Neuron (in vitro differentiated cells): ENCODE measurements around the gene PRLH.
"Not testable (repeated sequence)": the region's sequence is repeated elsewhere in the genome, so short reads cannot be mapped to it uniquely, and the experiment has no call there.

ENCODE experiments used
- H2AFZ ChIP-seq: one replicate; pipeline ENCODE4 v1.6.1; 2013; ENCODE audit warnings: low read depth, mild to moderate bottlenecking, inconsistent platforms, low read length, moderate library complexity
- H3K27me3 ChIP-seq: one replicate; pipeline ENCODE4 v1.6.1; 2013; ENCODE audit warnings: low read length; ENCODE audit not compliant: insufficient read depth
- H3K36me3 ChIP-seq: one replicate; pipeline ENCODE4 v1.6.1; 2013; ENCODE audit warnings: low read length; ENCODE audit not compliant: insufficient read depth
- H3K4me1 ChIP-seq: one replicate; pipeline ENCODE4 v1.6.1; 2013; ENCODE audit warnings: low read length; ENCODE audit not compliant: insufficient read depth
- H3K4me3 ChIP-seq: 2 replicates; pipeline ENCODE4 v1.5.1; 2013; ENCODE audit warnings: mild to moderate bottlenecking, low read length, moderate library complexity
- H3K9me3 ChIP-seq: one replicate; pipeline ENCODE4 v1.6.1; 2013; ENCODE audit warnings: low read length

Gene PRLH

GRCh38 chr2:237597196-237598145 is 31.1 kb downstream of the PRLH start:
- Histone ChIP-seq H3K4me3 (no peak overlapping the region), H3K27me3 (peaks cover 4% of the 10 kb centered on the region), H3K9me3 (no peaks in the 10 kb centered on the region), H2AFZ (no peak overlapping the region), H3K4me1 (peaks cover 4% of the 10 kb centered on the region), H3K36me3 (no peaks in the 10 kb centered on the region)

- H2AFZ ChIP-seq = no peak overlapping the region
- no peak overlapping the region for H3K4me3 ChIP-seq
- peaks cover 4% of the 10 kb centered on the region for H3K27me3 ChIP-seq
- H3K4me1 ChIP-seq = peaks cover 5% of the 10 kb centered on the region
- no peaks in the 10 kb centered on the region for H3K36me3 ChIP-seq
- no peaks in the 10 kb centered on the region for H3K9me3 ChIP-seq
Measured at GRCh38 chr2:237598468-237599208, 32.3 kb downstream of the PRLH start.

- Histone ChIP-seq H3K4me1 (peaks cover 8% of the 10 kb centered on the region), H3K9me3 (no peaks in the 10 kb centered on the region), H3K4me3 (no peak overlapping the region), H2AFZ (no peak overlapping the region), H3K27me3 (peaks cover 4% of the 10 kb centered on the region), H3K36me3 (no peaks in the 10 kb centered on the region)
Measured at GRCh38 chr2:237599465-237600110, 33.2 kb downstream of the PRLH start.

GRCh38 chr2:237600205-237600846 is 34.0 kb downstream of the PRLH start:
- Histone ChIP-seq H3K27me3 (peaks cover 4% of the 10 kb centered on the region), H2AFZ (no peak overlapping the region), H3K36me3 (no peaks in the 10 kb centered on the region), H3K4me1 (peaks cover 4% of the 10 kb centered on the region), H3K4me3 (no peak overlapping the region), H3K9me3 (no peaks in the 10 kb centered on the region)

- peaks cover 4% of the 10 kb centered on the region for H3K27me3 ChIP-seq
- H3K36me3 ChIP-seq = no peaks in the 10 kb centered on the region
- H3K4me1 ChIP-seq = peaks cover 4% of the 10 kb centered on the region
- no peak overlapping the region for H2AFZ ChIP-seq
- H3K4me3 ChIP-seq = no peak overlapping the region
- no peaks in the 10 kb centered on the region for H3K9me3 ChIP-seq
Measured at GRCh38 chr2:237601453-237602116, 35.2 kb downstream of the PRLH start.

GRCh38 chr2:237602409-237602808 is 36.0 kb downstream of the PRLH start:
- no peaks in the 10 kb centered on the region for H3K36me3 ChIP-seq
- H3K9me3 ChIP-seq = no peaks in the 10 kb centered on the region
- H3K4me3 ChIP-seq = no peak overlapping the region
- H3K27me3 ChIP-seq = peaks cover 4% of the 10 kb centered on the region
- no peak overlapping the region for H2AFZ ChIP-seq
- peaks cover 4% of the 10 kb centered on the region for H3K4me1 ChIP-seq

GRCh38 chr2:237603049-237603717 is 36.8 kb downstream of the PRLH start:
- Histone ChIP-seq H3K9me3 (no peaks in the 10 kb centered on the region), H3K36me3 (no peaks in the 10 kb centered on the region), H2AFZ (no peak overlapping the region), H3K4me3 (no peak overlapping the region), H3K27me3 (peaks cover 4% of the 10 kb centered on the region), H3K4me1 (peaks cover 4% of the 10 kb centered on the region)

GRCh38 chr2:237603718-237604362 is 37.5 kb downstream of the PRLH start:
- H3K9me3 ChIP-seq = no peaks in the 10 kb centered on the region
- no peaks in the 10 kb centered on the region for H3K36me3 ChIP-seq
- peak overlapping the region; percentile 42 for H2AFZ ChIP-seq
- peaks cover 4% of the 10 kb centered on the region for H3K27me3 ChIP-seq
- H3K4me3 ChIP-seq = no peak overlapping the region
- peaks cover 4% of the 10 kb centered on the region for H3K4me1 ChIP-seq

- Histone ChIP-seq H3K36me3 (no peaks in the 10 kb centered on the region), H3K4me3 (no peak overlapping the region), H3K9me3 (no peaks in the 10 kb centered on the region), H3K4me1 (peaks cover 4% of the 10 kb centered on the region), H3K27me3 (peaks cover 4% of the 10 kb centered on the region), H2AFZ (no peak overlapping the region)
Measured at GRCh38 chr2:237604391-237604790, 38.0 kb downstream of the PRLH start.

GRCh38 chr2:237604960-237605359 is 38.6 kb downstream of the PRLH start:
- peaks cover 3% of the 10 kb centered on the region for H3K27me3 ChIP-seq
- H3K9me3 ChIP-seq = no peaks in the 10 kb centered on the region
- peaks cover 4% of the 10 kb centered on the region for H3K4me1 ChIP-seq
- no peak overlapping the region for H3K4me3 ChIP-seq
- no peaks in the 10 kb centered on the region for H3K36me3 ChIP-seq
- no peak overlapping the region for H2AFZ ChIP-seq

- H3K9me3 ChIP-seq, H2AFZ ChIP-seq, H3K36me3 ChIP-seq, H3K27me3 ChIP-seq, H3K4me3 ChIP-seq, H3K4me1 ChIP-seq: not testable (repeated sequence)
Measured at GRCh38 chr2:237606522-237606921, 40.1 kb downstream of the PRLH start.
